IPS-NIHi7 (cell line): ENCODE data around the gene PLXNA4.

Experiments
- DNase-seq: peaks from one replicate; pipeline ENCODE4 v3.0.0; 2012; ENCODE audit warnings: mixed read lengths; ENCODE audit errors: extremely low spot score

PLXNA4 gene

DNA sequence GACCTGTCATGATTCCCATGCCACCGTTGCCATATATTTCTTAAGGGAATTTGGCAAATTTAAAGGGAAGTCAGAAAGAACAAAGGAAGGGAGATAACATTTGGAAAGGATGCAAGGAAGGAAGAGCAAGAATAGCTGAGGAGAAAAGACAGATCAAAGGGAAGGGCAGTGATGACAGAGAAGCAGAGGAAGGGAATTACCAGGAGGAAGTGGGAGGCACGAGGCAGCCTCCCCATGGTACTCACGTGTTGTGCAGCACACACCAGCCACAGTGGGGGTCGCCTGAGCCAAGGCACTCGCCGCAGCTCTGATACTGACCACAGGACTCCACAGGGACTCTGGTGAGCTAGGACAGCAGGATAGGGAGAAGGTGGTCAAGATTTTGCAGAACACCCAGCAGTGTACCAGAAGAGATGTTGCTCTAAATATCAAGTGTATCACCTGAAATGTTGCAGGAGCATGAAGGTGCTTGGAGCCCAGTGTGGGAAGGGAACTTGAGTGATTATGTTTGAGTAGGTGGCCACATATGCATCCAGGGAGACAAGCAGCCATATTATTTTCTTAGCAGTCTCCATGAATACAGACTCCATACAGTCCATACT, 335.3 kb downstream of the PLXNA4 start:
- no peak for DNase-seq

DNA sequence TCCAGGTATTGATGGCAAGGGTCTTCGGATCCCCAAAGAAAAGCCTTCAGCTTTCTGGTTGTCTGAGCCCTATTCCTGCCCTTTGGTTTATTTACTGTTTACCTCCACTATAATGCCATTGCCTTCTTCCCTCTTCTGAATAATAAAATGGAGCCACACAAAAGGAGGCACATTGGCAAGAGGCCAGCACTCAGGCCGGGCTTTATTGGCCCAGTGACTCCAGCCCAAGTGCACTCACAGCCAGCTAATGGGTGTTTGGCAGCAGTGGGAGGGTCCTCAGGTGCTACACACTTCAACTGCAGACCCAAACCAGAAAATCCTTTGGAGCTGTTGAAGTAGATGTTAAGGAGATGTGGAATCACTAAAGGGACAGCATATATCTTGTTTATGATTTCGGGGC, 336.0 kb downstream of the PLXNA4 start:
- no peak for DNase-seq

DNA sequence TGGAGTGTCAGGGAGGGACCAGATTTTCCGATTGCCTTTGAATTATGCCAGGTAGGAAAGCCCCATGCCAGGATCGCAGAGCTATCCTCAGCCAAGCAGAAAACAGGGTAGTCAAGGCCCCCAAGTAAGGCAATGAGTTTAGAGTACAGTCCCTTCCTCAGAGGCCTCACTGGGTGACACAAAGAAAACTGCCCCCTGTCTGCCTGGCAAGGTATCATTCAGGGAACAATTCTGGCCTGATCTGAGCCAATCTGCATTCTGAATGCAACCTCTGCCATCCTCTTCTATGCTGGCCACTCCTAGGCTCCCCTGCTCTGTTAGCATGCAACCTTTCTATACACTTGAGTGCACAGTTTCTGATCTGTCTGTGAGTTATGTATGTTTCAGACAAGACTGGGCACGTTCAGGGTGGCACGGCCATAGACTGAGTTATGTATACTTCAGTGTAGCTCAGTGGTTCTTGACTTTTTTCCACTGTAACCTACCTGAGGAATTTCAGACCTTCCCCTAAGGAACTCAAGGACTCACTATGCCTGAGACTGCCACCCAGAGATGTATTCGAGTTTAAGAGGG, 336.8 kb downstream of the PLXNA4 start:
- DNase-seq = peak; percentile 48

DNA sequence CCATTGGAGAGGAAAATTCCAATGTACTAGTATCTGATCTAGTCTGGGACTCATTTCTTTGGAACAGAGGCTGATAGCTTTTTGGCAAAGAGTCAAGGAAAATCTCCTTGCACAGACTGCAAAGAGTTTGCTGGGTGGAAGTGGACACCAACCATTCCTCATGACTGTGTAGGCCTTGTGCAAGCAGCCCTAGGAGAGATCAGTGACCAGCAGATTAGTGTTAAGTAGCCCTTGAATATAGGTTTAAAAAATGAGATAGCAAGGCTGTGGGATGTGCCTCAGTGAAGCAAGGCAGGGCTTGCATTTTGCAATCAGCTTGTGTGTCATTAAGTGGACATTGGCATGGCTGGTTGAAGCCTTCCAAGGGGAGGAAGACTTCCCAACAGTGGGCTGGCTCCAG, 341.6 kb downstream of the PLXNA4 start:
- DNase-seq = no peak

DNA sequence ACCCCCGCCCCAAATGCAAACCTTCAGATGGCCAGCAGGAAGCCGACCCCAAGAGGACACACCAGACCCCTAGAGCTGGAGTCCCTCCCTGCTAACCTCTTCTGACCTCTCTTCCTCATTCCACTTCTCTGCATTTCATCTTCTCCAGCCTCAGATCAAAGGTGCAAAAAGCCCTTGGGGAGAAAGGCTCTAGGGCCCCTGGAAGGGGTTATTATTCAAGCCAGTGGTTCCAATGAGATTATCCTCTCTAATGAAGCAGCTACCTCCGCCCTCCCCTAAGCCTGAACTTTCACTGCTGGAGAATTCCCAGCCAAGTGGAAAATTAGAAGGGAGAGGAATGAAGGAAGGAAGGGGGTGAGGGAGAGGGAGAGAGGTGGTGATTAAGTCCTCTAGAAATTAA, 343.9 kb downstream of the PLXNA4 start:
- DNase-seq = no peak

DNA sequence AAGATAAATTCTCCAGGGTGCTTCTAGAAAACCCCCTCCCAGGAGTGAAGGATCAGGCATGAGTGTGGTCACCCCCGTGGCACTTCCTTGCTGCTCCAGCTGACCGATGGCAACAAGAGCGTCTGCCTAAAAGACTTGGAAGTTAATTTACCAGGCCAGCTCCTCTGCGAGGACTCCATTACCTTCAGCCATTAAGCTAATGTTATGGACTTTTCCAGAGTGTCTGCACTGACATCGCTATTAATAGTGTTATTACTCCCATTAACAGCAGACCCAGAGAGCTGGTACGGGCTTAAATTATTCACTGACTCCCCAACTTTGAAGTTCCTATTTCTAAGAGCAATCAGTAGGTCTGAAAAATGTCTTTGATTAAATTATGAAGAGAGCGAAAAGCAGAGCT, 345.8 kb downstream of the PLXNA4 start:
- no peak for DNase-seq

DNA sequence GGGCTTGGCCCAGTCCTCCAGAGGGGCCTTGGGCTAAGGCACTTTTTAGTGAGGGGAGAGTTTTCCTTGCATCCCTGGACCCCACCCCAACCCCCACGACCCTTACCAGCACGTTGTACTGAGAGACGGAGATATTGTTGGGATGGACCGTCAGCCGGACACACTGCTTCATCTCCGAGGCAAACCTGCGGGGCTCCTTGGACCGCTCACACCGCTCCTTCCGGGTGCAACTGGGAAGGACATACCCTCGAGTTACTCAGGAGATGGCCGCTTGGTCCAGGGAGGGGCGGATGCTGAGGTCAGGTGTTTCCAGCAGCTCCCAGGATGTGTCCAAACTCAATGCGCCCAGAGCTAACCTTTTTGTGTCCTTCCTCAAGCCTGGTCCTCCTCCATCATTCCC, 348.0 kb downstream of the PLXNA4 start:
- no peak for DNase-seq

DNA sequence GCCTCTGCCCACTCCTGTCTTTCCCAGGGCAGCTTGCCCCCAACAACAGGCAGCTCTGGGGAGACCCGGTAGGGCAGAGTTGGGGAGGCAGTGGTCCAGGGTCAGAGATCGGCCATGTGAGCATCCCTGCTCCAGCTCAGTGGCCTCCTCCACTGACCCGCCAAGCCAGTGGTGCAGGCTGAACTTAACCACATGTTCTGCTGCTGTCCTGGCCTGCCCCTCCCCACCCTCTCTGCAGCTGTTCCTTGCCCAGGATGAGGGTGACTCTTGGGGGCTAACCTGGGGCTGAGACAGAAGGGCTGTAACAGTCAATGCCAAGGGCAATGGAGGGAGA, 349.3 kb downstream of the PLXNA4 start:
- no peak for DNase-seq

DNA sequence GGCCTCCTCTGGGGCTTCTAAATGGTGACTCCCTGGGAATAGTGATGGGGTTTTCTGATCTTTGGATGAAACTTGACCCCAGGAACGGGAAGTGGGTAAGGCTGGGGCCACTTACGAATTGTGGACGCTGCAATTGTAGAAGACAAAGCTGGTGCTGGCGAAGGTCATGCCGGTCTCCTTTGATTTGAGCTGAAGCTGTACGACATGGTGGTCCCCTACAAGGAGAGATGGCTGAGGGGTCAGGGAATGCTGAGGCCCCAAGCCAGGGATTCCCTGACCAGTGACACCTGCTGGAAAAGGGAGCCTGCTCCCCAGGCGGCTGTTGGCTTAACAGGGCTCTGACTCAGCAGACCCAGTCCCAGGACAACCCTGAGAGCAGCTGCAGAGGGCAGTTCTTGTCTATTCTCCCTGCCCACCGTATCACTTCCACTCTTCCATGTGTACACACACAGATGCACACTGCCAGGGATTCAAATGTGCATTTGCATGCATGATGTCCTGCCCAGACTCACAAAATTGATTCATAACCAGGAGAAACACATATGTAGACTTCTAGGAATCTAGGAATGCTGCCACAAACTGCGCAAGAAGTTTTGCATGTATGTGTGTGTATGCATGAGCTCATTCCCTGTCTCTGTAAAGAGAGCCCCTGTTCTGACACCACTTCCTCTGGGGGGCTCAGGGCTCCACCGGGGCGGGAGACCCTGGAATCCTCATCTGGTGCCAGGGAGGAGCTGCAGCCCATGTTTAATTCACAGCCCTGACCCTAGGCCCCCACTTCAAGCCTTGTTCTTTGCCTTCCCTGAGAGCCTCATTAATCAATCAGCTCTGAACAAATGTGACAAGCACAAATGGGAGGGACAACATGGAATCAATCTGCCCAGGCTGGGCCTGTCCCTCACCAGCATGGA, 350.0 kb downstream of the PLXNA4 start:
- DNase-seq = no peak

DNA sequence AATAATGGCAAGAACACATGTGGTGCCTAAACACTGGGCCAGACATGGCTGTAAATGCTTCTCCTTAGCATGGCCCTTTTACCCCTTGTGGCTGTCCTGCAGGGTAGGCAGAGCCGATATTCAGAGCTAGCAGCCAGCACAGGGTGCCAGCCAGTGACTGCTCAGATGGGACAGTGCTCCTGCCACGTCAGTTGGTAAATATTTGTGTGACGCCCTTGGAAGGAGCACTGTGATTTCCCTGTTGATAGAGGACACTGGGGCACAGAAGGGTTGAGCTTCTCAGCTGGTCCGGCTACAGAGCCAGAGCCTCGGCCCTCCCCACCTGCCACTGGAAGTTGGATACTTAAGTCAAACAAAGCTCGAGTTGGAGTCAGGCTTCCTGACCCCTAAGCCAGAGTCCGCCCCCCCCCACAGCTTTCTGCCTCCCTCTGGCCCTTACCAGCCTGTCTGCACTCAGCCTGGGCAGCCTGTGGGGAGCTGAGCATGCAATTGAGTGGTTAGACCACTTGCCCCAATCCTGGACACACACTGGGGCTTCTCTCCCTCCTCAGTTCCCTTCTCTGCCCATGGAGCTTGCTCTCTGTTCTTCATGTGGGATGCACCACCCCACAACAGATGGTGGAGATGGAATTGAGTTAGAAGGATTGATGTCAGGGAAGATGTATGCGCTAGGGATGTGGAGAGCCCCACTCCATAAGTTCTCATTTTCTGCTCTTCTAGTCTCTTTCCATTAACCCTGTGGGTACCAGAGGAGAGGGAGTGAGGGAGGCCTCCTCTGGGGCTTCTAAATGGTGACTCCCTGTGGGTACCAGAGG, 350.8 kb downstream of the PLXNA4 start:
- DNase-seq = no peak

DNA sequence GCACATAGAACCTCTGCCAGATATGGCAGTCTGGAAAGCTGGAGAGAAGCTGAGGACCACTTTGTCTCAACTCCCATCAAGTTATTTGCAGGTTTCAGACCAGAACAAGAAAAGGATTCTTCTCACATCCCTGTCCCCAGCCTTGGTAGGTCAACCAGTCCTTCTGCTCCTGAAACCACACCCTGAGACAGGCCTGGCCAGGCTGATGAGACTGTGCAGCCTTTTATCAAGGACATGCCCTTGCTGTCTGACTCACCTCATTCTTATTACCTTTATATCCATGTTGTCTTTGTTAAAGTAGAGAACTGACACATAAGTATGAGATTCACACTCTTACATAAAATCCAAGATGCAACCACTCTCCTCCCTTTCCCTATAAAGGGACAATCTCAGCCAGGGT, 354.9 kb downstream of the PLXNA4 start:
- no peak for DNase-seq

DNA sequence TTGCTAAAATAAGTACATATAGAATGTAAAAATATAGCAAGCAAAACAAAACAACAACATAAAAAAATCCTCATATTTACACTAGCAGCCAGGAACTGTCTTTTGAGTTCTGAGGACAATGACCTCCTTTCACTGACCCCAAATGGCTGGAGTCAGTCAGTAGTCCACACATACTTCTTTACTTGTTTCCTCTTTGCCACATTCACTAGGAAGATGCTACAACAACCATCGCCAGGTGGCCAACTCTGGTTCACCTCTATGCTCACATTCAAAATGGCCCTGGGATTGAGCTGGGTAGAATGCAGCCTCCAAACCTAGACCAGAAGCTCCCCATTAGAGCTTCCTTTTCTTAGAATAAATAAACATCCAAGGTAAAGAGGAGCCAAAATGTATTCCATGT, 356.2 kb downstream of the PLXNA4 start:
- no peak for DNase-seq

DNA sequence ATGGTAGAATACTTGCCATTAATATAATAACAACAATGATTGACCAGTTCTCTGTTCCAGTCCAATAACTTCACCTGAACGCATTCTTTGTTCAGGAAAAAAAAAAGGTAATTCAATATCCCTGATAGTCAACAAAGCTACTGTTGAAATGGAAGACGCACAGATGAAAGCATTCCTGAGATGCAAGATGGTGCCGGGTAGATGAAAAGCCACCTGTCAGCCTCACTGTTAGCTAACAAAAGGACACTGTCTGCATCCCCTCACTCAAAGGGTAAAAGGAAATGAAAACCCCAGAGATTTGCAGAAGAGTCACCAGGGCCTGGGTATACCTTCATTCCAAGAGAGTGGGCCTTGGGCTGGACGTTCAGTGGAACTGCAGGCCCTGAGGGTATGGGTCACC, 357.4 kb downstream of the PLXNA4 start:
- DNase-seq = no peak

DNA sequence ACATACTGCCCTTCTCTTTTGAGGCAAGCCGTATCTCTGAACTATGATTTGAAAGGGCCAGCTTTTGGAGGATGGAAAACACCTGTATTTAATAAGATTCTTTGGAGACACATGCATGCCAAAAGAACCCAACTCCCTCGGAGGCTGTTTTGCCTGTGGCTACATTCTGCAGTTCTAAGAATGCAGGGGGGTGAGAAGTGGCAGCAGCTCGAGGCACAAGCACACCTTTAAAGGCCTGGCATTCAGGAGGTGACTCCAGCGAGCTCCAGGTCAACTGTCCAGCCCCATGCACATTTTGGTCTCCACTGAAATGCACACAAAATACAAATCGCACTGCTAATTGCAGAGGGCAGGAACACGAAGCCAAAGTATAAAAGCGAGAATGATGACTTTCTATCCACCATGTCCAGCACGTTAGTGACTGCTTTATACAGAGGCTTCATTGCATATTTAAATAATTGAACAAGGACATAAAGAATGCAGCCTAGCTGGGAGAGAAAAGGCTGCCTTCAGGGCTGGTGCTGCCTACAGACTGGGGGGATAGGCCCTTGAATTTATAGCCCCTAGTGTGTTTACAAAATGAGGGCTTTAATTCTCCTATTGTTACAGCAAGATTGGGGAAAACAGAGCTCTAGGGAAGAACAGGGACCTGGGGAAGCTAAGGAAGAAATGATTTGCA, 359.3 kb downstream of the PLXNA4 start:
- DNase-seq = no peak

DNA sequence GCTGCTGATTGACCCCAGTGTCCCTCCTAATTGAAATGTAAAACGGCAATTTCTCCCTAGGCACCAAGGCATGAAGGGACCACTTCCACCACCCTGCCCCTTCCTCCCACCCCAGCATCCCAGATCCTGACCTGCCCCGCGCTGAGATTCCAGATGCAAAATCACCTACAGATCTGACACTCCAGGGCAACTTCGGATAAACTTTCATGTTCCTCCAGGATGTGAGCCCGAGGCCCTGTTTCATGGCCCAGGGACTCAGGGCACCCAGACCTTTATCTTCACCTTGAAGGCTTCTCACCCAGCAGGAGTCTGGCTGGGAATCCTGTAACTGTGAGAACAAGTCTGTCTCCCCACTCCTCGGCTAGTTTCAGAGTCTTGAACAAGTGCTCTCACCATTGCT, 361.8 kb downstream of the PLXNA4 start:
- DNase-seq = no peak

DNA sequence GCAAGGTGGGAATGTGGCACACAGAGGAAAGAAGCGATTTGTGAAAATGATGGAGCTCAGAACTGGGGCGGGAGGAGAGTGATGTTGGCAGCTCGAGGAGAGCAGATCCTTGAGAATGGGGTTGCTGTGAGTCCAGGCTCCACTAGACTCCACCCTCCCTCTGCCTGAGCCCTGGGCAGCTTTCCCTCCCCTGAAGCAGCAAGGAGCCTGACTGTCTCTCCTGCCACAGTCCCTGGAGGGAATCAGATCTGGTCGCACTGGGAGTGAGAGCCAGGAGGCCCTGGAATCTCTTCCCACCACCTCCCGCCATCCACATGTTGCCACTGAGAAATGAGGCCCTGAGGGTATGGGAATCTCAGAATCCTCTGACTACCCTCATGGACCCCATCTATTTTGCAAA, 362.7 kb downstream of the PLXNA4 start:
- DNase-seq = no peak

DNA sequence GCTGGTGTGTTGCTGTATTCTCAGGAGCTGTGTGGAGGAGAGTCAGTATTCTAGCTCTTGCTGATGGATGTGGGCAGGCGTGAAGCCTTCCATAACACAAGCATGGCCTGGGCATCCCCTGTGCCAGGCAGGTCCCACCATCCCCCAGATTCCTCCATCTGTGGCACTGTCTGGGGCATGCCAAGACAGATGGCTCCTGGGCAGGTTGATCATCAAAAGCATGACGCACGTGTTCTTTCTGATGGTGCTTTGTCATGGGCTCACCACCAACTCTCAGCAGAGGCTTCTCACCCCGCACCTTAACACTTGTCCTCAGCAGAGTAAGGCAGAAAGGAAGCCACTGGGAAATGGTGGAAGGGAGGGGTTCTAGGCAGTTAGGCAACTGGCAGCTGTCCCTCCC, 364.3 kb downstream of the PLXNA4 start:
- no peak for DNase-seq

DNA sequence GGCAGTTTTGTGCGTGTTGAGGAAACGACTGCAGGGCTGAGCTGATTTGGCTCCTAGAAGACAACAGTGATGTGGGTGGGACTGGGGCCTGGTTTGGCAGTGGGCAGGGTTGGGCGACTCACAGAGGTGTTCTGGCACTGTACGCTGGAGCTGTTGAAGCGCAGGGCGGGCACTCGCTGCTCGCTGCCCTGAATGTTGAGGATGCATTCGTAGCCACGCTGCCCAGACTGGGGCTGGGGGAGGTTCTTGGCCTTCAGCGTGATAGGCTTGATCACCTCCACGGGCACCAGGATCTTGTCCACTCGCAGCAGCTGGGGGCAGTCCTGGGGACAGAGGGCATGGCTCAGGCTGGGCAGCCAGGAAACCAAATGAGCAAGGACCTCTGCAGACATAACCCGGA, 365.4 kb downstream of the PLXNA4 start:
- no peak for DNase-seq

DNA sequence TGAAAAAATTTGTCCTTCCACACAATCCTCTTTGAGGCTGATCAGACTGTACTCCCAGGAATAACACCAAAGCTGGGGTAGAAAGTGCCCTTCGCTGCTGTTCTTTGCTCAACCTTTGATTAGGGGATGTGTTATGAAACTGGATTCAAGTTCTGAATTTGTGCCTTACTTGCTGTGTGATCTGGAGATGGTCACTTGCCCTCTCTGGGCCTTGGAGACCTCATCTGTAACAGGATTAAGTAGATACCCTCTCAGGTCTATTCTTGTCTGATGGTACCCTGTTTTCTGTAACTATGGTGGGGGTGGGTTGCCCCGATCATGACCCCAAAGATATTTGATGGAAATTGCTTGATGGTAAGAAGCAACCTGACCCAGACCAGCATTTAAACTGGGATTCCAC, 368.5 kb downstream of the PLXNA4 start:
- DNase-seq = no peak

DNA sequence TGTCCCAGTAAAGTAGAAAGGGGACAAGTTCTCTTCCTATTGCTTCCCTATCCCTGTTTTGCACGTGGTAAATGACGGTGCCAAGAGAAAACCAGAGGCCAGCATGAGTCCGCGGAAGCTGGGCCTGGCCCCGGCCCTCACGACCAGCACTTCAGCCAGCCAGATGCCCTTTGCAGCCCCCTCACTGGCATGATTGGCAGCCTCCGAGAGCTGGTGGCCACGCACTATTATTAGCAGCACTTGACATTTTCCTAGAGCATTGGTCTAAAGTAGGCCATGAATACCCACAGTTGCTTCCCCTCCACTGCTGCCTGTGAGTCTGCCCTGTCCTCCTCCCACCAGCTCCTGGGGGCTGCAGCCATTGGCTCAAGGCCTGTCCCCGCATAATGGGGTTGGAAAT, 369.1 kb downstream of the PLXNA4 start:
- DNase-seq = no peak

DNA sequence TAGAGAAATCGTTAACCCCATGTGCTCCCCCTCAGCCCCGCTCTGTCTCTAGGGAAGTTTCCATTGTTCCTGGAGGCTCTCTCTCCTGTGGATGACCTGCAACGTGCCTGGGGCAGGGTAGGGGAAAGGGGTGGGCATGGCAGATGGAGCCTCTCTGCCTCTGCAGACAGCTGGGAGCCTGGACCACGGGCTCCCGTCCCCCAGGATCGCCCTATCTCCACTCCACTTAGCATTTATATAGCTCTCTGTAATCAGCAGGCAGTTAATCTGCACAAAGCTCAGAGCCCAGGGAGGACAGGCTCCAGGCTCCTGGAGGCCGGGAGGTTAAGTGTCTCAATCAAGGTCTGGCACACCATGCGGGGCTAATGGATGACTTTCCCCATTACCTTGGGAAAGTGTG, 369.7 kb downstream of the PLXNA4 start:
- DNase-seq = no peak

DNA sequence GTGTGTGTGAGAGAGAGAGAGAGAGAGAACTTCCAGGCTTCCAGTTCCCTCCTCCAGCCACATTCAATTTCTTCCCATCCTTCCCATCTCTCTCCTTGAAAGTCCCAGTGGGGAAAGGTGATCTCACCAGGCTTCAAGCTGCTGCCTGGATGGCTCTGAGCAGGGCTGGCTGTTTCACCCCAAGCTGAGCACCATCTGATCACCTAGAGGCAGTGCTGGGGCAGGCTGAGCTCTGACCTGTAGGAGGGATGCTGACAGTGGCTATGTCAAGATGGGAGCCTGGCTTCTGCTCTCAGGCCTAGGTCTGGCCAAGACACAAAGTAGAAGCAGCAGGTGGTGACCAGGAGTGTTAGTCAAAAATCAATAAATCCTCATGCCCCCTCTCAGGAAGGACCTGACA, 370.8 kb downstream of the PLXNA4 start:
- DNase-seq = no peak
